NCI-H2196 treated with DMSO at 0.1 percent for 48 hours (cell line): ENCODE measurements around the gene GALNS.
A peak's percentile ranks its signal among the peaks of the same experiment; 100 is the strongest.
"Not testable (repeated sequence)": the region's sequence is repeated elsewhere in the genome, so short reads cannot be mapped to it uniquely, and the experiment has no call there.

Experiments
- DNase-seq: peaks from one replicate; lab custom pipeline; 2025; ENCODE audit not compliant: unreplicated experiment; lab: John Stamatoyannopoulos, UW

The GALNS gene

GRCh38 chr16:88856828-88857727 lies at the start of gene GALNS, which contains the start of gene TRAPPC2L:
TSS of gene GALNS (minus strand) at chr16:88856947. CDS start at chr16:88856877, 70 bp downstream.
TSS of gene TRAPPC2L (plus strand) at chr16:88857127. CDS start at chr16:88857151, 24 bp downstream.
- DNase-seq: peak; percentile 81

- no peak for DNase-seq
These were observed 49.3 kb upstream of the GALNS start for GRCh38 chr16:88906020-88906419.

- DNase-seq: no peak
These were observed 48.8 kb upstream of the GALNS start for GRCh38 chr16:88905563-88905962.

- no peak for DNase-seq
These were observed 48.1 kb upstream of the GALNS start for GRCh38 chr16:88904676-88905365.

- no peak for DNase-seq
These were observed 46.5 kb upstream of the GALNS start for GRCh38 chr16:88903267-88903666.

- no peak for DNase-seq
These were observed 46.0 kb upstream of the GALNS start for GRCh38 chr16:88902744-88903143.

GRCh38 chr16:88901718-88902337 lies 45.1 kb upstream of the GALNS start:
- DNase-seq: no peak

DNA sequence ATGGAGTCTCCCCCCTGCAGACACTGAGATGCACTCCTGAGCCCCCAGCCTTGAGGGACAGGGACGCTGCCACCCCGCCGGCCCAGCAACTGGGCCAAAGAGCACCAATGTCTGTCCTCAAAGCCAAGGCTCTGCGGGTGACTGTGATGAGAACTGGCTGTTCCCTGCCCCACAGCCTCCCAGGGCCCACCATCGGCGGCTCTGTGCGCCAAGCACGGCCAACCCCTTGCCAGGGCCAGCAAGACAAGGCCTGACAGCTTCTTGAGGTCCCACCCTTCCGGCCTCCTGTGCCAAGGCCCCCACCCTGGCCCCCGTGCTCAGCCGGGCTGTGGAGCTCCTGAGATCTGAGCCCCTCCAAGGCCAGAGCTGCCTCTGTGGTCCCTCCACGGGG lies 43.9 kb upstream of the GALNS start:
- DNase-seq: no peak

GRCh38 chr16:88899901-88900661 lies 43.3 kb upstream of the GALNS start:
- DNase-seq: no peak

DNA sequence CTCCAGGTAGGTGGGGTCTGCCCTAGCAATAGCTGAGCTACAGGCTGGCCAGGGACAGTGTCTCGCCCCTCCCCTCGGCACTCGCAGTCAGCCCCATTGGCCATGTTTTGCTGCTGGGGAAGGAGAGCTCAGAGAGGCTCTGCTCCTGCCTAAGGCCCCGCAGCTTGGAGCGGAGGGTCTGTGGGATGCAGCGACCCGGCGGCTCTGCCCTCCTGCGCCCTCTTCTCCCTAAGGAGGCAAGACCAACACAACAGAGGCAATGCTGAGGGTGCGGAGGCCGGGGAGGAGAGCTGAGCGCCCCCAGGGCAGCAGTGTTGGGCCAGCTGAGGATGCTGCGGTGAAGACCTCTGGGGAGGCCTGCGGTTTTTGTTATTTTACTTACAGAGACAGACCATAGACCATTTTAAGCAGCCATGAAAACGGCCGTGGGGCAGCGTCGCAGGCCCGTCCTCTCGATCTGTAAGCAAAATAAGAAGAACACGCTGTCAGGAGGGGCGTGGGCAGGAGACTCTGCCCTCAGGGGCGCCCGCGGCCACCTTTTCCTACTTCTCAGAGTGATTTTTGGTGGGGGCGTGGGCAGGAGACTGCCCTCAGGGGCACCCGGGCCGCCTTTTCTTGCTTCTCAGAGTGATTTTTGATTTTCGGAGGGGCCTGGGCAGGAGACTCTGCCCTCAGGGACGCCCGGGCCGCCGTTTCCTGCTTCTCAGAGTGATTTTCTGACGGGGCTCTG lies 41.1 kb upstream of the GALNS start:
- no peak for DNase-seq

- DNase-seq: no peak
These were observed 39.7 kb upstream of the GALNS start for GRCh38 chr16:88896238-88897070.

- DNase-seq: no peak
These were observed 38.6 kb upstream of the GALNS start for GRCh38 chr16:88895335-88895734.

GRCh38 chr16:88894681-88895300 lies 38.0 kb upstream of the GALNS start:
- no peak for DNase-seq

DNA sequence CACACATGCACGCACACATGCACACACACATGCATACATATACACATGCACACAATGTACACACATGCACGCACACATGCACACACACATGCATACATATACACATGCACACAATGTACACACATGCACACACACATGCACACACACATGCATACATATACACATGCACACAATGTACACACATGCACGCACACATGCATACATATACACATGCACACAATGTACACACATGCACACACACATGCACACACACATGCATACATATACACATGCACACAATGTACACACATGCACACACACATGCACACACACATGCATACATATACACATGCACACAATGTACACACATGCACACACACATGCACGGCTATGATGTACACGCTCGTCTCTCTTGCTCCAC lies 37.5 kb upstream of the GALNS start:
- not testable (repeated sequence) for DNase-seq

GRCh38 chr16:88893127-88893968 lies 36.6 kb upstream of the GALNS start:
- no peak for DNase-seq

DNA sequence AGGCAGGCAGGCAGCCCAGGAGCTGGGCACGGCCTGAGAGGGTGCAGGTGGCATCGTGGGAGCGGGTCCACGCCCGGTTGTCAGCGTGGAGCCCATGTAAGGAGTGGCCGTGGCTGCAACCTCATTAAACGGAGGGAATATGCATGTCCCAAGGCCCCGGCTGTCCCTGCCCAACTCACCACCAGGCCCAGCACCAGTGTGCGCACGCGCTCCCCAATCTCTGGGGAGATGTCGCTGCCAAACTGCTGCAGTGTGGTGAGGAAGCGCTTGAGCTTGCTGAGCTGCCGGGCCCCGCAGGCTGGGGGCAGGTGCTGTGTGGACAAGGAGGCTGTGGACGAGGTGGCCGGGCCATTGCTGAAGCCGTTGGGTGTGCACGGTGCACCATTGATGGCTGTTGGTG lies 35.3 kb upstream of the GALNS start:
- no peak for DNase-seq

GRCh38 chr16:88891083-88891482 lies 34.3 kb upstream of the GALNS start:
- no peak for DNase-seq

DNA sequence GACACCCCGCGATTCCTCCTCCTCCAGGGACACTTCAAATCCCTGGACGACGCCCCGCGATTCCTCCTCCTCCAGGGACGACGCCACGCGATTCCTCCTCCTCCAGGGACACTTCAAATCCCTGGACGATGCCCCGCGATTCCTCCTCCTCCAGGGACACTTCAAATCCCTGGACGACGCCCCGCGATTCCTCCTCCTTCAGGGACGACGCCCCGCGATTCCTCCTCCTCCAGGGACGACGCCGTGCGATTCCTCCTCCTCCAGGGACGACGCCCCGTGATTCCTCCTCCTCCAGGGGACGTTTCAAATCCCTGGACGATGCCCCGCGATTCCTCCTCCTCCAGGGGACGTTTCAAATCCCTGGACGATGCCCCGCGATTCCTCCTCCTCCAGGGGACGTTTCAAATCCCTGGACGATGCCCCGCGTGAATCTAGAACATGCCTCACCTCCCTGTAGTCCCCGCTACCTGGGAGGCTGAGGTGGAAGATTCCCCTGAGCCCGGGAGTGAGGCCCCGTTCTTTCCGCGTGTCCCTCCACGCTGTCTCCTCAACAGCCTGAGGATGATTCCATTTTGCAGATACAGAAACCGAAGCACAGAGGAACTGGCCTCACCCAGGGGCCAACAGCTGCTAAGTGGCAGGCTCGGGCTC lies 33.1 kb upstream of the GALNS start:
- not testable (repeated sequence) for DNase-seq
